HepG2 (cell line): Measurements from ENCODE around the gene MASTL. TPM values are rescaled to one million over a fixed set of nuclear protein-coding genes. Genes with fewer than 3 reads are reported as not detected.

Source experiments
- ARHGAP35 ChIP-seq: sonication (generic); formaldehyde crosslinking; IDR thresholded peaks from 2 replicates; pipeline ENCODE4 v1.9.0; 2022; ENCODE audit warnings: mild to moderate bottlenecking, inconsistent platforms, moderate library complexity, missing genetic modification reagents, borderline replicate concordance
- EP300 ChIP-seq, 3 experiments: sonication (generic) in 1 of 3; formaldehyde crosslinking in 1 of 3; IDR thresholded peaks; 2 replicates each; pipeline versions ENCODE4 v1.5.1 to v1.6.1; 2011 to 2020; ENCODE audit warnings: low read depth in 2 of 3, low read length in 2 of 3, borderline replicate concordance in 1 of 3, improper control_type of control experiment in 1 of 3, mild to moderate bottlenecking in 1 of 3, missing genetic modification reagents in 1 of 3, moderate library complexity in 1 of 3
- ETV5 ChIP-seq: IDR thresholded peaks from 2 replicates; pipeline ENCODE4 v1.6.1; 2018; ENCODE audit warnings: missing biosample characterization, missing genetic modification reagents, inconsistent platforms, borderline replicate concordance
- MEF2D ChIP-seq: sonication (generic); formaldehyde crosslinking; IDR thresholded peaks from 2 replicates; pipeline ENCODE4 v1.5.1; 2020; ENCODE audit warnings: mild to moderate bottlenecking, missing genetic modification reagents
- MXD1 ChIP-seq: sonication (generic); formaldehyde crosslinking; IDR thresholded peaks from 2 replicates; pipeline ENCODE4 v1.4.0; 2020; ENCODE audit warnings: mild to moderate bottlenecking, missing genetic modification reagents
- SETDB1 ChIP-seq: sonication (generic); formaldehyde crosslinking; IDR thresholded peaks from 2 replicates; pipeline ENCODE4 v1.5.1; 2020; ENCODE audit warnings: missing genetic modification reagents, mild to moderate bottlenecking, borderline replicate concordance
- SMAD1 ChIP-seq: sonication (generic); formaldehyde crosslinking; IDR thresholded peaks from 2 replicates; pipeline ENCODE4 v1.4.0; 2020; ENCODE audit warnings: missing genetic modification reagents, low read depth, mild to moderate bottlenecking, borderline replicate concordance
- SNAI1 ChIP-seq: sonication (generic); formaldehyde crosslinking; IDR thresholded peaks from 2 replicates; pipeline ENCODE4 v1.5.0; 2020; ENCODE audit warnings: mild to moderate bottlenecking, missing genetic modification reagents, borderline replicate concordance
- SRF ChIP-seq: IDR thresholded peaks from 2 replicates; pipeline ENCODE4 v1.6.1; 2011; ENCODE audit warnings: mild to moderate bottlenecking, low read depth, low read length, moderate library complexity
- TCF12 ChIP-seq, 2 experiments: fragments of 450-650 bp in 1 of 2; sonication (generic) in 1 of 2; formaldehyde crosslinking in 1 of 2; IDR thresholded peaks; 2 replicates each; pipeline versions ENCODE4 v1.6.1 to v1.8.0; 2017 to 2022; ENCODE audit warnings: antibody characterized with exemption in 1 of 2, mild to moderate bottlenecking in 1 of 2, missing genetic modification reagents in 1 of 2, moderate library complexity in 1 of 2
- TP53 ChIP-seq: sonication (generic); formaldehyde crosslinking; conservative IDR thresholded peaks from 2 replicates; pipeline ENCODE4 v1.4.0; 2020; ENCODE audit warnings: missing genetic modification reagents
- ZNF12 ChIP-seq: sonication (generic); formaldehyde crosslinking; IDR thresholded peaks from 2 replicates; pipeline ENCODE4 v1.5.0; 2020; ENCODE audit warnings: missing genetic modification reagents
- ZNF225 ChIP-seq: sonication (generic); formaldehyde crosslinking; IDR thresholded peaks from 2 replicates; pipeline ENCODE4 v1.4.0; 2020; ENCODE audit warnings: mild to moderate bottlenecking, missing genetic modification reagents
- ZNF282 ChIP-seq: fragments of 450-650 bp; IDR thresholded peaks from 2 replicates; pipeline ENCODE4 v1.6.1; 2018; ENCODE audit not compliant: partially characterized antibody
- ZNF430 ChIP-seq: sonication (generic); formaldehyde crosslinking; IDR thresholded peaks from 2 replicates; pipeline ENCODE4 v1.9.0; 2021; ENCODE audit warnings: mild to moderate bottlenecking, missing genetic modification reagents
- ZNF782 ChIP-seq: sonication (generic); formaldehyde crosslinking; IDR thresholded peaks from 2 replicates; pipeline ENCODE4 v1.4.0; 2020; ENCODE audit warnings: missing genetic modification reagents, mild to moderate bottlenecking, borderline replicate concordance
- polyA plus RNA-seq, 8 experiments: library from polyadenylated mRNA; depleted of rRNA in 3 of 8; stranded (reverse) in 7 of 8; unstranded in 1 of 8; fragments of >200 nt; fragmentation: Illumina TruSeq in 4 of 8; extraction: Trizol in 4 of 8; gene quantifications; 2 replicates each; pipeline versions ENCODE4 v1.2.1 to v1.2.3, GENCODE V29; 2011 to 2016; ENCODE audit warnings: low read depth in 4 of 8, missing spikeins in 1 of 8, mixed read lengths in 1 of 8; ENCODE audit not compliant: insufficient read depth in 1 of 8
- total RNA-seq, 5 experiments: library from RNA; depleted of rRNA; stranded (reverse); fragments of >200 nt; fragmentation: Illumina TruSeq; extraction: Trizol; gene quantifications; 2 replicates each; pipeline ENCODE4 v1.2.3, GENCODE V29; 2016; ENCODE audit warnings: low read depth in 1 of 5
- TF ChIP-seq, protein P1 (sequence below): sonication (generic); formaldehyde crosslinking; IDR thresholded peaks from 2 replicates; pipeline ENCODE4 v1.5.1; 2020; ENCODE audit warnings: missing genetic modification reagents, mild to moderate bottlenecking, borderline replicate concordance
- TF ChIP-seq, protein P2 (sequence below): sonication (generic); formaldehyde crosslinking; IDR thresholded peaks from 2 replicates; pipeline ENCODE4 v1.4.0; 2020; ENCODE audit warnings: missing genetic modification reagents, borderline replicate concordance
- TF ChIP-seq, protein P3 (sequence below): sonication (generic); formaldehyde crosslinking; IDR thresholded peaks from 2 replicates; pipeline ENCODE4 v1.4.0; 2020; ENCODE audit warnings: missing genetic modification reagents; ENCODE audit errors: not compliant biosample characterization

MASTL gene
- total and polyA plus RNA-seq, 2 of the 13 experiments (the other 11 are each of a cell fraction or from before 2014, with no cell fraction given): 6.0 to 18.0 TPM

GRCh38 chr10:27155066-27155754 is at the start of gene MASTL (continued):
- TF ChIP-seq SETDB1 (CRISPR knock-in tag) (no peak), ZNF12 (CRISPR knock-in tag) (no peak), ARHGAP35 (CRISPR knock-in tag) (0 out of 2 replicates have a peak, but pooled peaks have one; percentile 10), SMAD1 (0 out of 2 replicates have a peak, but pooled peaks have one; percentile 16), MXD1 (CRISPR knock-in tag) (no peak), ZNF782 (CRISPR knock-in tag) (0 out of 2 replicates have a peak, but pooled peaks have one; percentile 62), EP300 (IDR thresholded peaks at IDR 0.05; ENCODE audit: low read depth in 2 of 2, low read length in 2 of 2) (no peak), EP300 (CRISPR knock-in tag; IDR thresholded peaks at IDR 0.05; ENCODE audit: borderline replicate concordance) (no peak), ZNF430 (CRISPR knock-in tag) (no peak), TP53 (no peak), TCF12 (IDR thresholded peaks at IDR 0.05) (no peak), TCF12 (CRISPR knock-in tag; IDR thresholded peaks at IDR 0.05) (no peak), SRF (no peak), ZNF225 (CRISPR knock-in tag) (no peak; the same call in 1 of the 2 replicates), SNAI1 (CRISPR knock-in tag) (0 out of 2 replicates have a peak, but pooled peaks have one; percentile 24), ZNF282 (no peak), MEF2D (CRISPR knock-in tag) (no peak), ETV5 (CRISPR knock-in tag) (no peak; the same call in 1 of the 2 replicates)
- TF ChIP-seq, protein P1, sequence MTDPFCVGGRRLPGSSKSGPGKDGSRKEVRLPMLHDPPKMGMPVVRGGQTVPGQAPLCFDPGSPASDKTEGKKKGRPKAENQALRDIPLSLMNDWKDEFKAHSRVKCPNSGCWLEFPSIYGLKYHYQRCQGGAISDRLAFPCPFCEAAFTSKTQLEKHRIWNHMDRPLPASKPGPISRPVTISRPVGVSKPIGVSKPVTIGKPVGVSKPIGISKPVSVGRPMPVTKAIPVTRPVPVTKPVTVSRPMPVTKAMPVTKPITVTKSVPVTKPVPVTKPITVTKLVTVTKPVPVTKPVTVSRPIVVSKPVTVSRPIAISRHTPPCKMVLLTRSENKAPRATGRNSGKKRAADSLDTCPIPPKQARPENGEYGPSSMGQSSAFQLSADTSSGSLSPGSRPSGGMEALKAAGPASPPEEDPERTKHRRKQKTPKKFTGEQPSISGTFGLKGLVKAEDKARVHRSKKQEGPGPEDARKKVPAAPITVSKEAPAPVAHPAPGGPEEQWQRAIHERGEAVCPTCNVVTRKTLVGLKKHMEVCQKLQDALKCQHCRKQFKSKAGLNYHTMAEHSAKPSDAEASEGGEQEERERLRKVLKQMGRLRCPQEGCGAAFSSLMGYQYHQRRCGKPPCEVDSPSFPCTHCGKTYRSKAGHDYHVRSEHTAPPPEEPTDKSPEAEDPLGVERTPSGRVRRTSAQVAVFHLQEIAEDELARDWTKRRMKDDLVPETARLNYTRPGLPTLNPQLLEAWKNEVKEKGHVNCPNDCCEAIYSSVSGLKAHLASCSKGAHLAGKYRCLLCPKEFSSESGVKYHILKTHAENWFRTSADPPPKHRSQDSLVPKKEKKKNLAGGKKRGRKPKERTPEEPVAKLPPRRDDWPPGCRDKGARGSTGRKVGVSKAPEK (CRISPR knock-in tag): 0 out of 2 replicates have a peak, but pooled peaks have one; percentile 24
- TF ChIP-seq, protein P2, sequence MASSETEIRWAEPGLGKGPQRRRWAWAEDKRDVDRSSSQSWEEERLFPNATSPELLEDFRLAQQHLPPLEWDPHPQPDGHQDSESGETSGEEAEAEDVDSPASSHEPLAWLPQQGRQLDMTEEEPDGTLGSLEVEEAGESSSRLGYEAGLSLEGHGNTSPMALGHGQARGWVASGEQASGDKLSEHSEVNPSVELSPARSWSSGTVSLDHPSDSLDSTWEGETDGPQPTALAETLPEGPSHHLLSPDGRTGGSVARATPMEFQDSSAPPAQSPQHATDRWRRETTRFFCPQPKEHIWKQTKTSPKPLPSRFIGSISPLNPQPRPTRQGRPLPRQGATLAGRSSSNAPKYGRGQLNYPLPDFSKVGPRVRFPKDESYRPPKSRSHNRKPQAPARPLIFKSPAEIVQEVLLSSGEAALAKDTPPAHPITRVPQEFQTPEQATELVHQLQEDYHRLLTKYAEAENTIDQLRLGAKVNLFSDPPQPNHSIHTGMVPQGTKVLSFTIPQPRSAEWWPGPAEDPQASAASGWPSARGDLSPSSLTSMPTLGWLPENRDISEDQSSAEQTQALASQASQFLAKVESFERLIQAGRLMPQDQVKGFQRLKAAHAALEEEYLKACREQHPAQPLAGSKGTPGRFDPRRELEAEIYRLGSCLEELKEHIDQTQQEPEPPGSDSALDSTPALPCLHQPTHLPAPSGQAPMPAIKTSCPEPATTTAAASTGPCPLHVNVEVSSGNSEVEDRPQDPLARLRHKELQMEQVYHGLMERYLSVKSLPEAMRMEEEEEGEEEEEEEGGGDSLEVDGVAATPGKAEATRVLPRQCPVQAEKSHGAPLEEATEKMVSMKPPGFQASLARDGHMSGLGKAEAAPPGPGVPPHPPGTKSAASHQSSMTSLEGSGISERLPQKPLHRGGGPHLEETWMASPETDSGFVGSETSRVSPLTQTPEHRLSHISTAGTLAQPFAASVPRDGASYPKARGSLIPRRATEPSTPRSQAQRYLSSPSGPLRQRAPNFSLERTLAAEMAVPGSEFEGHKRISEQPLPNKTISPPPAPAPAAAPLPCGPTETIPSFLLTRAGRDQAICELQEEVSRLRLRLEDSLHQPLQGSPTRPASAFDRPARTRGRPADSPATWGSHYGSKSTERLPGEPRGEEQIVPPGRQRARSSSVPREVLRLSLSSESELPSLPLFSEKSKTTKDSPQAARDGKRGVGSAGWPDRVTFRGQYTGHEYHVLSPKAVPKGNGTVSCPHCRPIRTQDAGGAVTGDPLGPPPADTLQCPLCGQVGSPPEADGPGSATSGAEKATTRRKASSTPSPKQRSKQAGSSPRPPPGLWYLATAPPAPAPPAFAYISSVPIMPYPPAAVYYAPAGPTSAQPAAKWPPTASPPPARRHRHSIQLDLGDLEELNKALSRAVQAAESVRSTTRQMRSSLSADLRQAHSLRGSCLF: no peak
- TF ChIP-seq, protein P3, sequence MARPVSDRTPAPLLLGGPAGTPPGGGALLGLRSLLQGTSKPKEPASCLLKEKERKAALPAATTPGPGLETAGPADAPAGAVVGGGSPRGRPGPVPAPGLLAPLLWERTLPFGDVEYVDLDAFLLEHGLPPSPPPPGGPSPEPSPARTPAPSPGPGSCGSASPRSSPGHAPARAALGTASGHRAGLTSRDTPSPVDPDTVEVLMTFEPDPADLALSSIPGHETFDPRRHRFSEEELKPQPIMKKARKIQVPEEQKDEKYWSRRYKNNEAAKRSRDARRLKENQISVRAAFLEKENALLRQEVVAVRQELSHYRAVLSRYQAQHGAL (CRISPR knock-in tag): no peak
